KOPT-K1 (cell line): ENCODE data around the gene PPM1D.
"Not testable (repeated sequence)": the region's sequence is repeated elsewhere in the genome, so short reads cannot be mapped to it uniquely, and the experiment has no call there.

ENCODE experiments used
- H3K27ac ChIP-seq: fragments of 200-600 bp; sonication (generic); 2 replicates; pipeline ENCODE4 v1.5.1; 2016; ENCODE audit warnings: antibody characterized with exemption, mild to moderate bottlenecking, low read depth, low read length; ENCODE audit not compliant: poor library complexity, severe bottlenecking
- H3K36me3 ChIP-seq: fragments of 200-600 bp; sonication (generic); 2 replicates; pipeline ENCODE4 v1.5.1; 2017; ENCODE audit warnings: antibody characterized with exemption, mild to moderate bottlenecking, low read length, moderate library complexity; ENCODE audit not compliant: insufficient read depth
- H3K9me3 ChIP-seq: fragments of 200-600 bp; sonication (generic); 2 replicates; pipeline ENCODE4 v1.5.1; 2017; ENCODE audit warnings: antibody characterized with exemption, low read length, mild to moderate bottlenecking; ENCODE audit not compliant: insufficient read depth, poor library complexity, severe bottlenecking

The PPM1D gene

GRCh38 chr17:60659156-60659555 is 59.2 kb downstream of the PPM1D start:
- no peak overlapping the region for H3K27ac ChIP-seq
- peaks cover 74% of the 10 kb centered on the region for H3K36me3 ChIP-seq
- H3K9me3 ChIP-seq, result no peaks in the 10 kb centered on the region

GRCh38 chr17:60661489-60661888 is 61.5 kb downstream of the PPM1D start:
- Histone ChIP-seq H3K36me3 (peaks cover 89% of the 10 kb centered on the region), H3K27ac (no peak overlapping the region), H3K9me3 (no peaks in the 10 kb centered on the region)

GRCh38 chr17:60664022-60664421 is 64.0 kb downstream of the PPM1D start:
- no peak overlapping the region for H3K27ac ChIP-seq
- H3K36me3 ChIP-seq, result peaks cover 67% of the 10 kb centered on the region
- no peaks in the 10 kb centered on the region for H3K9me3 ChIP-seq

GRCh38 chr17:60665602-60666001 is 65.6 kb downstream of the PPM1D start:
- H3K36me3 ChIP-seq, result peaks cover 52% of the 10 kb centered on the region
- no peaks in the 10 kb centered on the region for H3K9me3 ChIP-seq
- H3K27ac ChIP-seq, result no peak overlapping the region

- H3K9me3 ChIP-seq, H3K27ac ChIP-seq: not testable (repeated sequence)
- H3K36me3 ChIP-seq, result peaks cover 30% of the 10 kb centered on the region
Measured at GRCh38 chr17:60668741-60669140, 68.7 kb downstream of the PPM1D start.

- Histone ChIP-seq H3K36me3 (peaks cover 4% of the 10 kb centered on the region; the same call in 1 of the 2 replicates), H3K27ac (no peak overlapping the region), H3K9me3 (no peaks in the 10 kb centered on the region)
Measured at GRCh38 chr17:60671482-60671881, 71.5 kb downstream of the PPM1D start.

- H3K9me3 ChIP-seq, result not testable (repeated sequence)
Measured at GRCh38 chr17:60674637-60675036, 74.6 kb downstream of the PPM1D start.

GRCh38 chr17:60675997-60676396 is 76.0 kb downstream of the PPM1D start:
- H3K36me3 ChIP-seq, result no peaks in the 10 kb centered on the region
- H3K27ac ChIP-seq, result no peak overlapping the region
- no peaks in the 10 kb centered on the region for H3K9me3 ChIP-seq

More at GRCh38 chr17:60674637-60675036, 74.6 kb downstream of the PPM1D start:
- not testable (repeated sequence) for H3K27ac ChIP-seq, H3K36me3 ChIP-seq

- Histone ChIP-seq H3K36me3 (no peaks in the 10 kb centered on the region), H3K9me3 (no peaks in the 10 kb centered on the region), H3K27ac (peak overlapping the region; percentile 49)
Measured at GRCh38 chr17:60676758-60677307, 76.8 kb downstream of the PPM1D start.

- Histone ChIP-seq H3K27ac (peak within 1 kb of the TSS; percentile 49), H3K36me3 (no peaks in the 10 kb centered on the region), H3K9me3 (no peaks in the 10 kb centered on the region)
Measured at GRCh38 chr17:60677308-60678117, 77.5 kb downstream of the PPM1D start, which contains the start of gene BCAS3. TSS of gene BCAS3 (plus strand) at chr17:60677851.

- H3K27ac ChIP-seq, result peak overlapping the region; percentile 49
- H3K36me3 ChIP-seq, result no peaks in the 10 kb centered on the region
- no peaks in the 10 kb centered on the region for H3K9me3 ChIP-seq
Measured at GRCh38 chr17:60678118-60678444, 78.1 kb downstream of the PPM1D start.

- Histone ChIP-seq H3K36me3 (no peaks in the 10 kb centered on the region), H3K9me3 (no peaks in the 10 kb centered on the region), H3K27ac (no peak overlapping the region)
Measured at GRCh38 chr17:60679287-60679686, 79.3 kb downstream of the PPM1D start.

- Histone ChIP-seq H3K27ac (no peak overlapping the region), H3K9me3 (no peaks in the 10 kb centered on the region), H3K36me3 (no peaks in the 10 kb centered on the region)
Measured at GRCh38 chr17:60680754-60681153, 80.8 kb downstream of the PPM1D start.

- no peaks in the 10 kb centered on the region for H3K36me3 ChIP-seq
Measured at GRCh38 chr17:60685437-60685836, 85.4 kb downstream of the PPM1D start.

GRCh38 chr17:60695960-60696359 is 96.0 kb downstream of the PPM1D start:
- Histone ChIP-seq H3K9me3 (no peaks in the 10 kb centered on the region), H3K27ac (no peak overlapping the region), H3K36me3 (no peaks in the 10 kb centered on the region)

More at GRCh38 chr17:60685437-60685836, 85.4 kb downstream of the PPM1D start:
- no peak overlapping the region for H3K27ac ChIP-seq
- H3K9me3 ChIP-seq, result no peaks in the 10 kb centered on the region

GRCh38 chr17:60699090-60699489 is 99.1 kb downstream of the PPM1D start:
- H3K36me3 ChIP-seq, result no peaks in the 10 kb centered on the region
- H3K9me3 ChIP-seq, result no peaks in the 10 kb centered on the region
- no peak overlapping the region for H3K27ac ChIP-seq
